Pancreas (tissue), 10 donors: Measurements from ENCODE around the gene POLR2L. TPM values are rescaled to one million over a fixed set of nuclear protein-coding genes. Genes with fewer than 3 reads are reported as not detected.
A peak's percentile ranks its signal among the peaks of the same experiment; 100 is the strongest.

ENCODE experiments used
- ATAC-seq, 4 donors: fragments of 200-7000 bp; cut with Tn5 transposase; one replicate each; pipeline versions ENCODE4 v1.8.0 to v1.9.1; 2020; ENCODE audit warnings: mild to moderate bottlenecking in 4 of 4, moderate library complexity in 4 of 4
- DNase-seq, 6 donors: peaks; one replicate each; pipeline ENCODE4 v3.0.0-alpha.2; 2020
- FAIRE-seq: peaks from 2 replicates; lab custom pipeline; 2012; peaks lifted over from hg19 to GRCh38; lab: Jason Lieb, UNC
- H3K27ac ChIP-seq, 4 donors: fragments of 200-600 bp; sonication (generic); 1 replicate in 3 of 4; 2 replicates in 1 of 4; pipeline versions ENCODE4 v1.5.0 to v1.8.0; 2020
- H3K27me3 ChIP-seq, 4 donors: fragments of 200-600 bp; one replicate each; pipeline ENCODE4 v1.8.0; 2021
- H3K36me3 ChIP-seq, 3 donors: fragments of 200-600 bp; sonication (generic) in 1 of 3; one replicate each; pipeline versions ENCODE4 v1.5.0 to v1.8.0; 2020 to 2021
- H3K4me1 ChIP-seq, 3 donors: fragments of 200-600 bp; one replicate each; pipeline ENCODE4 v1.8.0; 2021
- H3K4me3 ChIP-seq, 4 donors: fragments of 200-600 bp; sonication (generic) in 2 of 4; one replicate each; pipeline versions ENCODE4 v1.5.0 to v1.8.0; 2020 to 2021
- H3K9me3 ChIP-seq, 4 donors: fragments of 200-600 bp; one replicate each; pipeline ENCODE4 v1.8.0; 2021
- CTCF ChIP-seq, 4 donors: fragments of 200-600 bp; sonication (generic) in 3 of 4; IDR thresholded peaks; one replicate each; pipeline versions ENCODE4 v1.5.0 to v1.8.0; 2021; ENCODE audit warnings: antibody characterized with exemption in 4 of 4
- WGBS, 2 donors: extraction: QIAGEN DNeasy Blood & Tissue Kit; methylation state at CpG; one replicate each; pipeline ENCODE4 v1.1.7; 2013; 5-methylcytosine and 5-hydroxymethylcytosine counted together
- intact Hi-C, 3 donors: fragments of 100-400 bp; cut with DNase I; formaldehyde crosslinking; loops; one replicate each; pipeline versions ENCODE4 v1.11.1 to v1.14.2; 2022
- polyA plus RNA-seq, 2 donors: library from polyadenylated mRNA; stranded (reverse); fragments of 200-250 nt; gene quantifications; one replicate each; pipeline ENCODE4 v1.2.3, GENCODE V29; 2013
- total RNA-seq, 6 donors: library from RNA; stranded (reverse); fragmentation: NEBNext Ultra II Directional in 4 of 6; extraction: Animal tissue kit (Norgen Biotek cat#: 25700) in 4 of 6; gene quantifications; one replicate each; pipeline versions ENCODE4 v1.2.1 to v1.2.4, GENCODE V29; 2021 to 2023
- donor health status: healthy with polysubstance abuse.
- donor health status: DM: no; HTN: no; CAD: no; lungs with moderate emphysema.
- donor health status: DM: no; HTN: no; CAD: no.
- donor health status: control.
- donor health status: control.
- donor health status: Bipolar disorder and iron deficiency.
- donor health status: DM: yes; HTN: yes; CAD: no.
- donor health status: DM: no; HTN: no; CAD: no.
- donor health status: DM: no; HTN: no; CAD: no.
- donor health status: DM: yes; HTN: yes; CAD: no.

The POLR2L gene
- total and polyA plus RNA-seq, 8 donors = 62.9 to 110 (median 68.9) TPM

- FAIRE-seq (no peak), ATAC-seq (no peak), DNase-seq (peak in 1 of 6 donors; percentile 48)
- peak overlapping the region in 1 of 4 donors; percentile 90 for H3K4me3 ChIP-seq
- intact Hi-C loops = no loop called here
- peaks cover 4 to 20% (median 11%) of the 10 kb centered on the region in 3 donors for H3K4me1 ChIP-seq
- WGBS, 2 donors = 55 to 57% methylated on average over 14 of the region's 14 CpGs
- no peaks in the 10 kb centered on the region for H3K27me3 ChIP-seq
- no peak overlapping the region for H3K27ac ChIP-seq
- no peaks in the 10 kb centered on the region for H3K9me3 ChIP-seq
- H3K36me3 ChIP-seq = peaks cover 0 to 18% (median 13%) of the 10 kb centered on the region in 3 donors
- no peak for TF ChIP-seq CTCF (IDR thresholded peaks at IDR 0.05)
Observed at GRCh38 chr11:811446-812245, 30.7 kb downstream of the POLR2L start.

GRCh38 chr11:810040-810567 lies 32.2 kb downstream of the POLR2L start:
- 0 to 1% methylated on average over 29 to 55 of the region's 55 CpGs for WGBS, 2 donors
- intact Hi-C loops = no loop called here

GRCh38 chr11:809287-810039 lies 32.9 kb downstream of the POLR2L start, which contains the start of gene RPLP2:
TSS of gene RPLP2 (plus strand) at chr11:809967. CDS start at chr11:810235, 268 bp downstream.
- intact Hi-C loops = no loop called here
- peak within 1 kb of the TSS; percentile 69 to 97 (median 94) for H3K27ac ChIP-seq
- H3K36me3 ChIP-seq = peaks cover 0 to 18% (median 13%) of the 10 kb centered on the region in 3 donors
- peak; percentile 97 to 99 (median 98) for DNase-seq
- H3K9me3 ChIP-seq = no peaks in the 10 kb centered on the region
- 0% methylated on average over 70 to 81 of the region's 81 CpGs for WGBS, 2 donors
- H3K4me1 ChIP-seq = peaks cover 4 to 24% (median 14%) of the 10 kb centered on the region in 3 donors
- H3K4me3 ChIP-seq = peak within 1 kb of the TSS; percentile 90 to 100 (median 94)
- ATAC-seq = peak; percentile 89 to 94 (median 89)
- no peaks in the 10 kb centered on the region for H3K27me3 ChIP-seq
- no peak for TF ChIP-seq CTCF (IDR thresholded peaks at IDR 0.05)
- FAIRE-seq = no peak

More at GRCh38 chr11:810040-810567, 32.2 kb downstream of the POLR2L start:
- Histone ChIP-seq H3K9me3 (no peaks in the 10 kb centered on the region), H3K27me3 (no peaks in the 10 kb centered on the region), H3K36me3 (peaks cover 0 to 18% (median 13%) of the 10 kb centered on the region in 3 donors), H3K4me3 (peak overlapping the region; percentile 90 to 100 (median 94)), H3K27ac (peak overlapping the region; percentile 69 to 97 (median 94)), H3K4me1 (peaks cover 4 to 20% (median 11%) of the 10 kb centered on the region in 3 donors)
- ATAC-seq = peak in 3 of 4 donors; percentile 0 to 13 (median 1)
- DNase-seq = peak in 1 of 6 donors; percentile 77
- no peak for TF ChIP-seq CTCF (IDR thresholded peaks at IDR 0.05)
- FAIRE-seq = no peak

- FAIRE-seq (no peak), DNase-seq (no peak), ATAC-seq (peak in 1 of 4 donors; percentile 0)
- 30 to 33% methylated on average over 36 of the region's 36 CpGs for WGBS, 2 donors
- intact Hi-C loops = no loop called here
- no peaks in the 10 kb centered on the region for H3K9me3 ChIP-seq
- H3K36me3 ChIP-seq = peaks cover 0 to 16% (median 13%) of the 10 kb centered on the region in 3 donors
- H3K27ac ChIP-seq = peak overlapping the region; percentile 69 to 97 (median 94)
- no peaks in the 10 kb centered on the region for H3K27me3 ChIP-seq
- TF ChIP-seq CTCF (IDR thresholded peaks at IDR 0.05) = no peak
- H3K4me3 ChIP-seq = peak overlapping the region; percentile 90 to 100 (median 94)
- H3K4me1 ChIP-seq = peaks cover 7 to 28% (median 18%) of the 10 kb centered on the region in 3 donors
Observed at GRCh38 chr11:808427-809286, 33.7 kb downstream of the POLR2L start.
